Measurements from ENCODE around the gene DMRTC1. TPM values are rescaled to one million over a fixed set of nuclear protein-coding genes. Genes with fewer than 3 reads are reported as not detected.
"Not testable (repeated sequence)": the region's sequence is repeated elsewhere in the genome, so short reads cannot be mapped to it uniquely, and the experiment has no call there.

DMRTC1 gene, protein sequence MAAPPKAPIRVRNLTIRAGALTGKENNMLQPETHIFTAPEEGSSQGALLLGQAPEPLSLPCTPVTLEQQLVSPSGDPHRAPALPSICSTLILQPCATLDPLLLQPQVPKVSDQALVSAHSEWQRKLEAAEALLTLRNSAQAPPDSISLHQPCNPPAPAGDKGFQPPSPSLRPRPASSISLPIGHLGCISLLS
- not detected for total RNA-seq
- long read RNA-seq = 0 reads

DNA sequence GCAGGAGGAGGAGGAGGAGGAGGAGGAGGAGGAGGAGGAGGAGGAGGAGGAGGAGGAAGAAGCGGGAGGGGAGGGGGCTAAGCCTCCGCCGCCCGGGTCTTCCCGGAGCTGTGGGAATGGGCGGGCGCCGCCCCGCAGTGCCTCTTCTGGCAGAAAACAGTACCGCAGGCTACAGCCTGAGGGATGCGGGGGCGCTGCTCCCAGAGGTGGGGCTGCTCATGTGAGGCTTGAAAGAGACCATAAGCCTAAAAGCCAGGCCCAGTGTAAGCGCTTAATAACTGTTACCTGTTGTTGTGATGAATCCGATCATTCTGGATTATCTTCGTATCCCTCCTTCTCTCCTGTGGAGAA lies at the start of gene DMRTC1:
TSS of gene DMRTC1 (minus strand) at position 19 of the 351 bp plus-strand sequence. CDS start 68,143 bp downstream, outside the sequence.
- DNase-seq (ENCODE audit: low spot score); intact Hi-C loops (cut with DNase I): not testable (repeated sequence)

DNA sequence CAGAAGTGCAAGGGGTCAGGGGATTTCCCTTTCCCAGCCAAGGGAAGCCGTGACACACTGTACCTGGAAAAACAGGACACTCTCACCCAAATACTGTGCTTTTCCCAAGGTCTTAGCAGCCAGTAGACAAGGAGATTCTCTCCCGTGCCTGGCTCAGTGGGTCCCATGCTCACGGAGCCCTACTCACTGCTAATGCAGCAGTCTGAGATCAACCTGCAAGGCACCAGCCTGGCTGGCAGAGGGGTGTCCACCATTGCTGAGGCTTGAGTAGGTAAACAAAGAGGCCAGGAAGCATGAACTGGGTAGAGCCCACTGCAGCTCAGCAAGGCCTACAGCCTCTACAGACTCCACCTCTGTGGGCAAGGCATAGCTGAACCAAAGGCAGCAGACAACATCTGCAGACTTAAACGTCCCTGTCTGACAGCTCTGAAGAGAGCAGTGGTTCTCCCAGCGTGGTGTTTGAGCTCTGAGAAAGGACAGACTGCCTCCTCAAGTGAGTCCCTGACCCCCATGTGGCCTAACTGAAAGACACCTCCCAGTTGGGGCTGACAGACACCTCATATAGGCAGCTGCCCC lies 37.3 kb upstream of the DMRTC1 start:
- intact Hi-C loops (cut with DNase I) = not testable (repeated sequence)
- DNase-seq (ENCODE audit: low spot score) = peak; percentile 57

- intact Hi-C loops (cut with DNase I) = not testable (repeated sequence)
These were observed 31.2 kb upstream of the DMRTC1 start for GRCh38 chrX:72974885-72975284.

DNA sequence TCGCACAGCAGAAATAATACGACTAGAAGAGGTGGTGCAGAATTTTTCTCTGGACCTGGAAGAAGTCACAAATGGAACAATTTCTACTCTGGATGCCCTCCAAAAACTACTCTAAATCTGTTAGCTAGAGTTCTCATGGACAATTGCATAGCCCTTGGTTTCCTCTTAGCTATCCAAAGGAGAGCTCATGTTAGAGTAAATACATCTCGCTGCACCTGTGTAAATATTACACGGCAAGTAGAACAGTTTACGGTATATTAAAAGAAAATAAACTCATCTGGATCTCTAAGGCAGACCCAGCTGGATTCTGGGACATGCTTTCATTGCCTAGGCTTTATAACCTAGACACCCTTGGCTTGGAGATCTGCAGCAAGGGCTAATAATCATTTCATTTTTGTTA lies 28.2 kb upstream of the DMRTC1 start:
- DNase-seq (ENCODE audit: low spot score); intact Hi-C loops (cut with DNase I): not testable (repeated sequence)

More at GRCh38 chrX:72974885-72975284, 31.2 kb upstream of the DMRTC1 start:
- not testable (repeated sequence) for DNase-seq (ENCODE audit: low spot score)

DNA sequence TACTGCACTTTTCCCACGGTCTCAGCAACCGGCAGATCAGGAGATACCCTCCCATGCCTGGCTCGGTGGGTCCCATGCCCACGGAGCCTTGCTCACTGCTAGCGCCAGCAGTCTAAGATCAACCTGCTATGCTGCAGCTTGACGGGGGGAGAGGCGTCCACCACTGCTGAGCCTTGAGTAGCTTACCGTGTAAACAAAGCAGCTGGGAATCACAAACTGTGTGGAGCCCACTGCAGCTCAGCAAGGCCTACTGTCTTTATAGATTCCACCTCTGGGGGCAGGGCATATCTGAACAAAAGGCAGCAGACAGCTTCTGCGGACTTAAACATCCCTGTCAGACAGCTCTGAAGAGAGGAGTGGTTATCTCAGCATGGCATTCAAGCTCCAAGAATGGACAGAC lies 16.3 kb upstream of the DMRTC1 start:
- DNase-seq (ENCODE audit: low spot score); intact Hi-C loops (cut with DNase I): not testable (repeated sequence)

DNA sequence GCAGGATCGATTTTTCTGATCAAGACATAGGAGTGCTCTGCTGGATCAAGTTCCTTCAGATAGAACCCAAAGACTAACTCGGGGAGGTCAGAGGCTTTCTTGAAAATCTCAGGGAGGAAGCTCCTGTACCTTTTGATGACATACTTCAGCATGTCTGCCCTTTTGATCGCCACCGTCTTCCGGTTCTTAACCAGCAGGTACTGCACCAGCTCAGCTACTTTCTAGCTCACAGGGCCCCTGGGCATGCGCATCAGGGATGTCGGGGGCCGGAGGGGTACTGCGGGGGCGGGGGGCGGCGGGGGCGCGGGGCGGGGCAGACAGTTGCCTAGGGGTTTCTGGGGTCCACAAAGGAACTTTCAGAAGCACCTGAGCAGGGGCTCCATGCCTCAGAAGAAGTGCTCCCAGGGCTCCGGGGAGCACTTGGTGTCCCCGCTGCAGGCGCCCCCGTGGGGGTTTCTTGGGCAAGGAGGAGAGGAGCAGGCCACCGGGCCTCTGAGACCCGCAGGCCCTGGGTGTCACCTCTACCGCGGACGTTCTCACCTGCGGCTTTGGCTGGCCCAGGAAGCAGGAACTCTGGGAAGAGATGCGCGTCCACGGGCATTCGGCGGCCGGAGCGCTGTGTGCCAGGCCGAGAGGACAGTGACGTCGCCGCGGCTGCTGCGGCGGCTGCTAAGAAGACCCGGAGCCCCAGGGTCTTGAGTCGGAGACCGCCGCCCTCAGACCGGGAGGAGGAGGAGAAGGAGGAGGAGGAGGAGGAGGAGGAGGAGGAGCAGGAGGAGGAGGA lies 410 bp downstream of the DMRTC1 start:
- intact Hi-C loops (cut with DNase I); DNase-seq (ENCODE audit: low spot score): not testable (repeated sequence)

GRCh38 chrX:72942272-72942671 lies 1.4 kb downstream of the DMRTC1 start:
- DNase-seq (ENCODE audit: low spot score); intact Hi-C loops (cut with DNase I): not testable (repeated sequence)

DNA sequence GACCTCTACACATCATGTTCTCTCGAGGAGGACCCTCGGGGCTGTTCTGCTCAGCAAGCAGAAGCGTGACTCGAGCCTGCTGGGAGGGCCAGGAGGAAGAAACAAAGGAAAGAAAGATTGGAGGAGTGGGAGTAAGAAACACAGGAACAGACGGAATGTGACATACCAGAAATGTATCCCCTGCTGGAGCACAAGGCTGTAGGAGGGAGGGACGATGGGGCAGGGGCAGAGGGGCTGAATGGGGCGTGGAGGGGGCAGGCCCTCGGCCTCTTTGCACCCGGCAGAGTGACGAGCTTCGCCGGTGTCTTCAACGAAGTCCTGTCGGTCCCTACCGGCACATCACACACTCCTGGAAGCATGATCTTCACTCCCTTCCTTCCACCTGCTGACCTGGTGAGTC lies 5.7 kb downstream of the DMRTC1 start, which contains the start of gene FAM236A:
TSS of gene FAM236A (plus strand) at position 301 of the 400 bp plus-strand sequence. CDS start at position 358, 57 bp downstream.
- DNase-seq (ENCODE audit: low spot score); intact Hi-C loops (cut with DNase I): not testable (repeated sequence)

DNA sequence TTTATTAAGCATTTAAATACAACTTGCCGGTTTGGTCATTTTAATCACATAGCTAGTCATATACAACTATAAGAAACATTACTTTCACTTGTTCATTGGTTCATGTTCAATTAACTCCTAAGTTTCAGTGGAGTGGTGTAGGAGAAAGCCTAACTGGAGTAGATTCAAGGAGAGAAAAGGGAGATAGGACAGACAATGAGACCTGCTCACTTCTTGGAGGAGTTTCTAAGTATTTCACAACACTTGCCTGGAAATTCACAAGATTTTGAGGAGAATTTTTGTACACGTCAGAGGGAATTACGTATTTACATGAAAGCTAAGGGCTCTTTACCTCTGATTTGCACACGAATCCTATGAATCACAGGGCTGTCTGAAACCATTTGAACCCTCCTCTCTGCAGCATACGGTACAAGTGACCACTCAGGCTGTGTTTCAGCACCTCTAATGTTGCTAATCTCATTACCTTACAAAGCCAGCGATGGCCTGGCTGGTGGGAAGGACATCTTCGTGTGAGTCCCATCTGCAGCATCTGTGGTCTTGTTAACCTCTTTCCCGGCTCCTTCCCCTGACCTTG lies 6.7 kb downstream of the DMRTC1 start:
- intact Hi-C loops (cut with DNase I); DNase-seq (ENCODE audit: low spot score): not testable (repeated sequence)

DNA sequence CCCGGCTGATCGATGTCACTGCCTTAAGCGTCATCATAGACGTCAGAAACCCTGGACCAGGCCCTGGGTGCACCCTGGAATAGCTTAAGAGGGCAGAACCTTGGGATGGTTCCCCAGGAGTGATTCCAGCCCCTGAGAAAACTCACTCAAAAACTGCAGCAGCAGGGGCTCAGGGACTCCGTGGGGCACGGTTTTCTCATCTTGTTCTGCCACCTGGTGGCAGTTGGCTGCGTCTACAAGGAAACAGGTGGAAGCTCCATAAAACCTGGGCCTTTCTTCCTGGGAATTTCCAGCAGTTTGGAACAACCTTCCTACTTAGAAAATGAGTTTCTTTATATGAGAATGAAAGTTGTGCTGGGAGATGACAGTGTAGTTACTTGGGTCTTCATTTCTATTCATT lies 7.2 kb downstream of the DMRTC1 start:
- intact Hi-C loops (cut with DNase I); DNase-seq (ENCODE audit: low spot score): not testable (repeated sequence)

GRCh38 chrX:72932283-72932682 lies 11.4 kb downstream of the DMRTC1 start:
- intact Hi-C loops (cut with DNase I); DNase-seq (ENCODE audit: low spot score): not testable (repeated sequence)

DNA sequence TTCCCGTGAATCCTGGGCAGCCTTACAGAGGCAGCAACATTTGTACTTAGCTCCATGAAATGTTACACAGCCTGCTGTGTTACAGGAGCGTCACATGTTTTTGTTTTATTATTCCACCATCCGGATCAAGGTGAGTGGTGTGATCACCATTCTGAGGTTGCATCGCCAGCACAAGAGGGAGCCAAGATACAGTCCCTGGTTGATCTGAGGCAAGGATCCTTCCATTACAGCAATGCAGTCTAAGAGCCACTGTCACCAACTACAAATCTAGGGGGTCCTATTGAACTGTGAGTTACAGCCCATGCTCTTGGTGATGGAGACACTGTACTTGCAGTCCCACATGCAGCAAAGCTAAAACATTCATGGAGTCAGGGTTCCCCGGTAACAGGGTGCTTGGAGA lies 27.5 kb downstream of the DMRTC1 start:
- DNase-seq (ENCODE audit: low spot score); intact Hi-C loops (cut with DNase I): not testable (repeated sequence)

DNA sequence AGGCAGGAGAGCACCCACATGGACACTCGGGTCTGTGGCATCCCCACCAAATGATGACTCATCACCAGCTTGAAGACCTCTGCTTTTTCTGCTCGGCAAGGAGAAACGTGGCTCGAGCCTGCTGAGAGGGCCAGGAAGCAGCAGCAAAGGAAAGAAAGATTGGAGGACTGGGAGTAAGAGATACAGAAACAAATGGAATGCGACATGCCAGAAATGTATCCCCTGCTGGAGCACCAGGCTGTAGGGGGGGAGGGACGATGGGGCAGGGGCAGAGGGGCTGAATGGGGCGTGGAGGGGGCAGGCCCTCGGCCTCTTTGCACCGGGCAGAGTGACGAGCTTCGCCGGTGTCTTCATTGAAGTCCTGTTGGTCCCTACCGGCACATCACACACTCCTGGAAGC lies 31.3 kb downstream of the DMRTC1 start, which contains the start of gene FAM236C:
TSS of gene FAM236C (plus strand) at position 301 of the 400 bp plus-strand sequence. CDS start 100 bp downstream, outside the sequence.
- intact Hi-C loops (cut with DNase I); DNase-seq (ENCODE audit: low spot score): not testable (repeated sequence)

DNA sequence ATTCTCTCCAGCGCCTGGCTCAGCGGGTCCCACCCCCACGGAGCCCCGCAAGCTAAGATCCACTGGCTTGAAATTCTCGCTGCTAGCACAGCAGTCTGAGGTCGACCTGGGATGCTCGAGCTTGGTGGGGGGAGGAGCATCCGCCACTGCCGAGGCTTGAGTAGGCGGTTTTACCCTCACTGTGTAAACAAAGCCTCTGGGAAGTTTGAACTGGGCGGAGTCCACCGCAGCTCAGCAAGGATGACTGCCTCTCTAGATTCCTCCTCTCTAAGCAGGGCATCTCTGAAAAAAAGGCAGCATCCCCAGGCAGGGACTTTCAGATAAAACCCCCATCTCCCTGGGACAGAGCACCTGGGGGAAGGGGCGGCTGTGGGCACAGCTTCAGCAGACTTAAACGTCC lies 53.9 kb downstream of the DMRTC1 start:
- DNase-seq (ENCODE audit: low spot score); intact Hi-C loops (cut with DNase I): not testable (repeated sequence)

- DNase-seq (ENCODE audit: low spot score); intact Hi-C loops (cut with DNase I): not testable (repeated sequence)
These were observed 60.7 kb downstream of the DMRTC1 start for GRCh38 chrX:72882898-72883297.

GRCh38 chrX:72837532-72837931 lies 106.1 kb downstream of the DMRTC1 start:
- DNase-seq (ENCODE audit: low spot score); intact Hi-C loops (cut with DNase I): not testable (repeated sequence)

DNA sequence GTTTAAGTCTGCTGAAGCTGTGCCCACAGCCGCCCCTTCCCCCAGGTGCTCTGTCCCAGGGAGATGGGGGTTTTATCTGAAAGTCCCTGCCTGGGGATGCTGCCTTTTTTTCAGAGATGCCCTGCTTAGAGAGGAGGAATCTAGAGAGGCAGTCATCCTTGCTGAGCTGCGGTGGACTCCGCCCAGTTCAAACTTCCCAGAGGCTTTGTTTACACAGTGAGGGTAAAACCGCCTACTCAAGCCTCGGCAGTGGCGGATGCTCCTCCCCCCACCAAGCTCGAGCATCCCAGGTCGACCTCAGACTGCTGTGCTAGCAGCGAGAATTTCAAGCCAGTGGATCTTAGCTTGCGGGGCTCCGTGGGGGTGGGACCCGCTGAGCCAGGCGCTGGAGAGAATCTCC lies 112.9 kb downstream of the DMRTC1 start:
- DNase-seq (ENCODE audit: low spot score); intact Hi-C loops (cut with DNase I): not testable (repeated sequence)
